Transverse colon (tissue), 3 donors: ENCODE data around the gene SF1.

Source experiments
- EP300 ChIP-seq: sonication (generic); formaldehyde crosslinking; IDR thresholded peaks from one replicate; pipeline ENCODE4 v1.6.1; 2017; ENCODE audit warnings: antibody characterized with exemption, low read depth
- POLR2A ChIP-seq: fragments of 450-650 bp; IDR thresholded peaks from one replicate; pipeline ENCODE4 v1.6.1; 2016; ENCODE audit warnings: antibody characterized with exemption, mild to moderate bottlenecking, moderate library complexity
- TF ChIP-seq, protein P1 (sequence below), 5 experiments: fragments of 200-600 bp in 3 of 5; fragments of 450-650 bp in 2 of 5; sonication (generic) in 3 of 5; IDR thresholded peaks; 1 replicate in 2 of 5; 2 replicates in 3 of 5; pipeline ENCODE4 v1.5.1; 2016 to 2017; ENCODE audit warnings: antibody characterized with exemption in 5 of 5, inconsistent platforms in 3 of 5, mild to moderate bottlenecking in 2 of 5, moderate library complexity in 1 of 5

DNA sequence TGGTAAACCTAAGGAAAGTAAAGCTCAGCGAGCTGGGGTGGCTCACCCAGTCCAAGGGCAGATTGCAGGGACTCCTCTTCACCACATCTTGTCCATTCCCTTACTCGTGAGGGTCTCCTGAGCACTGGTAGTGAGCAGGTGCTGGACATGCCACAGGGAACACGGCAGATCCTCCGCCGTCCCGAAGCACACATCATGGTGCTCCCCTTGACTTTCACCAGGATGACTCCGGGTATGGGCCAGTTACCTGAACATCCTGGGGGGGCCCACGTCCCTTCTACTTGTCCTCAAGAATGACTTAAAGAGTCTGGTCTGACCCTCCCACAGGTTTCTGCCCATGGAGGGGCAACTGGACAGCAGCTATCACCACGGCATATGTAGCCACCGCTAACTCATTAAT lies 8.0 kb upstream of the SF1 start:
- TF ChIP-seq POLR2A (no peak), EP300 (no peak)
- TF ChIP-seq, protein P1, sequence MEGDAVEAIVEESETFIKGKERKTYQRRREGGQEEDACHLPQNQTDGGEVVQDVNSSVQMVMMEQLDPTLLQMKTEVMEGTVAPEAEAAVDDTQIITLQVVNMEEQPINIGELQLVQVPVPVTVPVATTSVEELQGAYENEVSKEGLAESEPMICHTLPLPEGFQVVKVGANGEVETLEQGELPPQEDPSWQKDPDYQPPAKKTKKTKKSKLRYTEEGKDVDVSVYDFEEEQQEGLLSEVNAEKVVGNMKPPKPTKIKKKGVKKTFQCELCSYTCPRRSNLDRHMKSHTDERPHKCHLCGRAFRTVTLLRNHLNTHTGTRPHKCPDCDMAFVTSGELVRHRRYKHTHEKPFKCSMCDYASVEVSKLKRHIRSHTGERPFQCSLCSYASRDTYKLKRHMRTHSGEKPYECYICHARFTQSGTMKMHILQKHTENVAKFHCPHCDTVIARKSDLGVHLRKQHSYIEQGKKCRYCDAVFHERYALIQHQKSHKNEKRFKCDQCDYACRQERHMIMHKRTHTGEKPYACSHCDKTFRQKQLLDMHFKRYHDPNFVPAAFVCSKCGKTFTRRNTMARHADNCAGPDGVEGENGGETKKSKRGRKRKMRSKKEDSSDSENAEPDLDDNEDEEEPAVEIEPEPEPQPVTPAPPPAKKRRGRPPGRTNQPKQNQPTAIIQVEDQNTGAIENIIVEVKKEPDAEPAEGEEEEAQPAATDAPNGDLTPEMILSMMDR (IDR thresholded peaks at IDR 0.05) = no peak
